ENCODE data around the gene KRTAP10-12.

- TF ChIP-seq EZH2 (IDR thresholded peaks at IDR 0.05; ENCODE audit: borderline replicate concordance, low read length) (no peak), CTCF (conservative IDR thresholded peaks at IDR 0.05 in 1 of 2, IDR thresholded peaks at IDR 0.05 in 1 of 2; ENCODE audit: extremely low read depth in 1 of 2, insufficient read depth in 1 of 2, low read depth in 1 of 2, low read length in 2 of 2) (no peak)
These were observed 26.1 kb upstream of the KRTAP10-12 start for GRCh38 chr21:44670642-44671432.

Data from mammary epithelial cell (primary cell).